ENCODE measurements around the gene CCK. TPM values are rescaled to one million over a fixed set of nuclear protein-coding genes. Genes with fewer than 3 reads are reported as not detected.
"Not testable (repeated sequence)": the region's sequence is repeated elsewhere in the genome, so short reads cannot be mapped to it uniquely, and the experiment has no call there.

Gene CCK, protein sequence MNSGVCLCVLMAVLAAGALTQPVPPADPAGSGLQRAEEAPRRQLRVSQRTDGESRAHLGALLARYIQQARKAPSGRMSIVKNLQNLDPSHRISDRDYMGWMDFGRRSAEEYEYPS
- not detected in 2 replicates for total RNA-seq (2014; rRNA removed; shearing (Covaris generic))

DNA sequence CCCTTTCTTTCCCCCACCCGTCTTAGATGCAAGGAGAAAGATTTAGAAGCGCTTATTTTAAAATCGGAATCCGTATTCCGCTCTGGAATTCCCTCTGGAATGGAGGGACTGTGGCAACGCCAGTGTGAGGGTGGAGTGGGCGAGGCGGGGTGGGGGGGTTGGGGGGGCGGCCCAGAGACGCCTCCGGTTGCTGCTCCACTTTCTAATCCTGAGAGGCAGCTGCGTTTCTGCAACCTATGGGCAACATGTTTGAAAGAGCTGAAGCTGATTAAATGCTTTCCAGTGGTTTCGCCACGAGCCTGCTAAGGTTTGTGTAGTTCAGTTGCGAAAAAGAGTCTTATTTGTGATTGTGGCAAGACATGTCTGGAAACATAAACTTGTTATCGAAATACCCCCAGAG, at the start of gene CCK:
TSS of gene CCK (minus strand) at position 101 of the 400 bp plus-strand sequence. CDS start 2,555 bp downstream, outside the sequence.
- DNase-seq (ENCODE audit: low read depth), result no peak

DNA sequence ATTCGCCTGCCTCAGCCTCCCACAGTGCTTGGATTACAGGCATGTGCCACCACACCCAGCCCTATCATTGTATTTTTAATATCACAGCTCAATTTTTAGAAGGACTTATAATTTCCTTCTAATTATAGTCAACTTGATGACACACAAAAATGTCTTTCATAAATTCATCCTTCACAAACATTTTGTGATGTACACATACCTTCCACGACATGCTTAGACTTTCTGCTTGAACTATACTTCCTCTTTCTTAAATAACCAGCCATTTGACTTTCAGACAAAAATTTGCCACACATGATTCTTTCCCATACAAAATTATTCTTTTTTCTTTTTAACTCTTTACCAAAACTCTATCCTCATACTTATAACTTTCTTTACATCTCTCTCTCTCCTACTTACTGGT, 48.4 kb upstream of the CCK start:
- DNase-seq (ENCODE audit: low read depth), result peak; percentile 1

DNA sequence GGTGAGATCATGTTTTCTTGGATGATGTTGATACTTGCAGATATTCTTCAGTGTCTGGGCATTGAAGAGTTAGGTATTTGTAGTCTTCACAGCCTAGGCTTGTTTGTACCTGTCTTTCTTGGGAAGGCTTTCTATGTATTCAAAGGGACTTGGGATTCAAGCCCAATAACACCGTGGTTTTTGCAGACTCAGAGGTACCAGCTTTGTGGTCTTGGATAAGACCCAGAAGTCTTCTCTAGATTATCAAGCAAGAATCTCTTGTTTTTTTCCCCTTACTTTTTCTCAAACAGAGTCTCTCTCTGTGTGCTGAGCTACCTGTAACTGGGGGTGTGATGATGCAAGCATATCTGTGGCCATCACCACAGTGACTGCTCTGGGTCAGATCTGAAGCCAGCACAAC, 42.7 kb upstream of the CCK start:
- no peak for DNase-seq (ENCODE audit: low read depth)

DNA sequence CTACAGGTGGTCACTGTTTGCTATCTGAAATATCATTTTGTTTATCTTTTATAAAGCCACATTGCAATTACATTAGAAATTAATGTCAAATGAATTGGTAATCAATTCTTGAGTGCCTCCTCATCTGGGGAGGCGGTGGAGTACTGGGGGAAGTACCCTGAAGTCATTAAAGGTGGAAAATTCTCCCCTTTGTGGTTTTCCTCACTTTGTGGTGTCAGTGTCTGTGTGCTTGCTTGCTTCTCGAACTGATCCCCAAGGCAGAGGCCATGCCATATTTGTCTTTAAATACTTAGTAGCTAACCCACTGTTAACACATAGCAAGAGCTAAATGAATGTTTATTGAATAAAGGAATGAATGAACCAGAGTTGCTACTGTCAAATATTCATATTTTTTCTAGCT, 40.5 kb upstream of the CCK start:
- no peak for DNase-seq (ENCODE audit: low read depth)

DNA sequence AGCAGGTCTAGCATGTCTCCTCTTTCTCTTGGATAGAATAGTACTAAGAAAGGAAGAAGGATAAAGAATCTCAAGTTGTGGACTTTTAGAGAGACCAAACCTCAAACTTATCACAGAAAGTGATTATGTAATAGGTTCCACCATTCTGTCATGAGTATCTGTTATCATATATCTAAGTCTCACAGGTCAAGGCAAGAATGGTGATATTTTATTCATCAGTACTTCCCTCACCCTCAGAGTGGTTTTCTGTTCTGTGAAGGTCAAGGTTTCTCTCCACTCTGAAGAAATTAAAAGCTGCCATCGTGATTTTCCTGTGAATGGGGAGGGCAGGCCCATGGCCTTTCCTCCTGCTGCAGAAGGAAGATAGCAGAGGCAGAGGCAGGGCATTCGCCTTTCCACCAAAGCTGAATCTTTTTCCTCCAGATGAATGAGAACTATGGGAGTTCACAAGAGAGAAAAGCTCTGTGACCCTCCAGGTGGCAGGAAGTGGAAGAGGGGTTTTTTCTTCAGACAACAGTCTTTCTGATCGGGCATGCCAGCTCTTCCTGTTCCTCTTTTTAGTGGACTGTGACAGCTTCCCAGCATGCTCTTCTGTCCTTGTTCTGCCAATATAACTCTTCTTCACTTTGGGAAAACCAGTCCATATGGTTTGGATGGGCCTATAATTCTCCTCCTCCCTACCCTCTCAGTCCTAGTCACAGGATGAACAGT, 37.1 kb upstream of the CCK start:
- no peak for DNase-seq (ENCODE audit: low read depth)

DNA sequence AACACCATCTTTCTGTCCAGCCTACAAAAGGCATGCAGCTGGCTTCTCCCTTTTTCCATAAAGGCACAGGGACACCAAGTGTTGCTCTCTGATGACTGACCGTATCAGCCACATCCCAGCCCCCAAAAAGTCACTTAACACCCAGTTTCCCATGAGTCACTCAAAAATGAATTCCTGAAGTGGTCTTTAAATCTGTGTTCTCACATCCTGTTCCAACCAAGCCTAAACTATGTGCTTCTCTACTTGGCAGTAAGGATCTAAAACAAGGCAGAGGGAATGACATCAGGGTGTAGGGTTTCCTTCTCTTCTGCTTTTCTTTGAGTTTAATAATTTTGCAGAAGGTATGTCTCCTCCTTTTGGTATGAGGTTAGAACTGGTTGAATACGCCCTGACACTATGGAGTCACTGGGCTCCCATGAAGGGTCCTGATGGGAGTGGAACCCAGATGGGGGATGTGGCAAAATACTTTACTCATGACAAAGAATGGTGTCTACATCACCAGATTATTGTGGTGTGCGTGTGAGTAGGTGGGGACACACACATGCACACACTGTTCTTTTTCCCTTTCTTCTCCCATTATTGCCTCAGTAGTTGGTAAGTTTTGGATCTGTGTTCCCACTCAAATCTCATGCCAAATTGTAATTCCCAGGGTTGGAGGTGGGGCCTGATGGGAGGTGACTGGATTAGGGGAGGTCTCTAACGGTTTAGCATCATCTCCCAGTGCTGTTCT, 35.6 kb upstream of the CCK start:
- DNase-seq (ENCODE audit: low read depth), result peak; percentile 0

DNA sequence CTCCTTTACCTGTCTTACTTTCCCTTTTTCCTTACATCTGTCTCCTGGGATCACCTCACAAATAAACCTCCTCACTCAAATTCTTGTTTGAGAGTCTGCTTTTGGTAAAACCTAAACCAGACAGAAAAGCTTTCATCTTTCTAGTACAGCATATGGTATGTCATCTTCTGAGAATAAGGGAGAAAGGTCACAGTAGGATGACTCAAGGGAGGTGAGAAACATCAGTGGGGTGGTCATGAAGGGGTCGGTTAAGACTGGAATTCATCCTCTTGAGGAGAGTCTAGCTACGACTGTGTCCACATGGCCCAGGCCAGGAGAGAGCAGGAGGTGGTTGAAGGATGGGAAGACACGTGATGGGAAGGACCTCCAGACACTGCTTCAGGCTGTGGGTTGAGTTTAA, 34.8 kb upstream of the CCK start:
- DNase-seq (ENCODE audit: low read depth), result no peak

DNA sequence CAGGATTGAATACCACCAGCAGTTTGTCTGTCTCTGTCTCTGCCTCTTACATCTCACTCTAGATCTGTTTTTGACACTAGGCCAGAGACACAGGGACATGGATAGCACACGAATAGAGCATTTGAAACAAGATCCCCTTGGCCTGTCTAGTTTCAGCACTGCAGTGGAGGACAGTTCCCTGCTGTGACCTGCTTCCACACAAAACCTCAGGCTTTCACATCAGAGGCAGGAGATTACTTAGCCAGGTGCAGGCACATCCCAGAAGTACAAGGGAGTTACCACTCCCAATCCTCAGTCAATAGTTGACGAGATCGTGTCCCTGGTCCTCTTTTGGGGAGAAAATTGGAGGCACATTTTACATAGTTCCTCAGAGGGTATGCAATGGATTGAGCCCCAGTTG, 34.0 kb upstream of the CCK start:
- DNase-seq (ENCODE audit: low read depth), result peak; percentile 11

DNA sequence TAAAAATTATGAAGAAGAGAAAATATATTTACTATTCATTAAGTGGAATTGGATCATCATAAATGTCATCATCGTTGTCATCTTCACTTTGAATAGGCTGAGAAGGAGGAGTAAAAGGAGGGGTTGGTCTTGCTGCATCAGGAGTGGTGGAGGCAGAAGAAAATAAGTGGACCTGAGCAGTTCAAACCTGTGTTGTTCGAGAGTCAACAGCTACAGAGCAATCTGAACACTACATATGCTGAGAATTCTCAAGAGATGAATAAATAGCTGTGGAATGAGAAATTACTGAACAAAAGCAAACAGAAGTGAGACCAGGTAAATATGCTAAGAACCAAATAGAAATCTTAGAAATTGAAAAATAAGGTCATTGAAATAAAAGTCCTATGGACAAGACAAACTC, 32.3 kb upstream of the CCK start:
- DNase-seq (ENCODE audit: low read depth), result no peak

DNA sequence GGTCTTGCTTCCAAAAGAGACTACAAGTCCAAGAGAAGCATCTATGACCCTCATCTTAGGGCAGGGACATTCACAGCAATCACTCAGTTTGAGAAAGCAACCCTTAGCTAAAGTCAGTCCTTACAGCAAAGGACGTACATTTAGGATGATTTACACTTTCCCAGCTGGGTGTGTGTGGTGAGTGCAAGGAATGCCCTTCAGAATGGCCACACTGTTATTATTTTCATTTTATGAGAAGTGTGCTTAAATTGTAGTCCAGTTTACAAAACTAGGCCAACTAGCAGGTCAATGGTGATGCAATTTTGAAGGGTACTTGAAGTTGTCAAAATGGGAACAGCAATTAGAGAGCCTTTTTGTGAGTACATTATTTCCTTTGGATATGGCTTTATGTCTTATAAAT, 26.0 kb upstream of the CCK start:
- DNase-seq (ENCODE audit: low read depth), result no peak

DNA sequence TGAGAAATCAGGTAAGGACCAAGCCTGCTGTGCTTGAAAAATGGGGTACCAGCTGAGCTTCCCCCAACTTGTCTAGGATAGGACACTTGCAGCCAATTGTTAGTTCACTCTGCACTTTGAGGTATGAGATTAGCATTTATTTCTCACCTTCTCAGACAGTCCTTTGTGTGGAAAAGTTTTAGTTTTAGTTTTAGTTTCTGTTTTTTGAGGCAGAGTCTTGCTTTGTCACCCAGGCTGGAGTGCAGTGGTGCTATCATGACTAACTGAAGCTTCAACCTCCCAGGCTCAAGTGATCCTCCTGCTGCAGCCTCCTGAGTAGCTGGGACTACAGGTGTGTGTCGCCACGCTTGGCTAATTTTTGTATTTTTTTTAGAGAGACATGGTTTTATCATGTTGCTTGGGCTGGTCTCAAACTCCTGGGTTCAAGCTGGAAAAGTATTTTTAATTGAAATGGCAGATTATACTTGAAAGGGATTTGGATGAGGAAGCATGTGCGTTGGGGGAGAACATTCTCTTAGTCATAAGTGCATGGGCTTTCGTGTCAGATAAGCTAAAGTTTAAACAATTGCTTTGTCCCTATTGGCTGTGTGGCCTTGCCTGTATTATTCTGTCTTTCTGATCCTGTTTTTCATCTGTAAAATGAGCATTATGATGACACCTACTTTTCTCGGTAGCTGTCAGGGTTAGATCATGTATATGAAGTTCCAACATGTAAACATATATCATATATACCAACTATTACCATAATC, 25.2 kb upstream of the CCK start:
- no peak for DNase-seq (ENCODE audit: low read depth)

DNA sequence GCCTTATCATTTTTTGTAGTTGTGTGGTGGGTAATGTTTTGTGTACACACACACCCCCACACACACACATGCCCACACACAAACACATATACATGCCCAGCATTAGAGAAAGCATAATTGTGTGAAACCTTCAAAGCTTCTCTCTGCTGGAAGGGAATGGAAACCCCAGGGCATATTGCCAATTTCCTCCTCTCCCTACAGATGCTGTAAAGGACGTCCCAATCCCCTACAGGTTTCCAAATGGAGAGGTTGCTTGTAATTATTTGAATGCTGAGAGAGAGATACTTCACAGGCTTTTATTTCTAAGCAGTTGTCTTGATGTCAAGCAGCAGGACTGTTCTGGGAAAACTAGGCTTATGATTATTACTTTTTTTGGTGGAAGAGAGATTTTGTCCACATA, 23.0 kb upstream of the CCK start:
- DNase-seq (ENCODE audit: low read depth), result no peak

DNA sequence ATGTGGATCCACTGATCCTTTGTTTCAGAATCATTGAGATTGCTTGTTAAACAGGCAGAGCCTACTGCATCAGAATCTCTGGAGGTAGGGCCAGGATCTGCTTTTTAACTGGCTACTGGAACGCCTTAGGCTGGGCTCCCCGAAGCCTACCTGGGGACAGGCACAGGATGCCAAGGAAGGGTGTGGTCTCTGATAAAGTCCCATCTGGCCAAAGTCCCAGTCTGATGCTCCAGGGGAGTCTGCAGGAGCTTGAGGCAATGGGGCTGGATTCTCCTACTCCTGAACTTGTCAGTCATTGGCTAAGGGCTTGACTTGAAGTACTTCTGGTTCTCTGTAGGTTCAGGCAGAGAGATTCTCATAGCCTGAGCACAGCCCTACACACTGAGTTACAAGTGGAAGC, 22.4 kb upstream of the CCK start:
- DNase-seq (ENCODE audit: low read depth), result no peak

DNA sequence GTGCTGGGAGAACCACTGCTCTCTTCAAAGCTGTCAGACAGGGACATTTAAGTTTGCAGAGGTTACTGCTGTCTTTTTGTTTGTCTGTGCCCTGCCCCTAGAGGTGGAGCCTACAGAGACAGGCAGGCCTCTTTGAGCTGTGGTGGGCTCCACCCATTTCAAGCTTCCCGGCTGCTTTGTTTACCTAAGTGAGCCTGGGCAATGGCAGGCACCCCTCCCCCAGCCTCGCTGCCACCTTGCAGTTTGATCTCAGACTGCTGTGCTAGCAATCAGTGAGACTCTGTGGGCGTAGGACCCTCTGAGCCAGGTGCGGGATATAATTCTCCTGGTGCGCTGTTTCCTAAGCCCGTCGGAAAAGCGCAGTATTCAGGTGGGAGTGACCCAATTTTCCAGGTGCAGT, 21.4 kb upstream of the CCK start:
- not testable (repeated sequence) for DNase-seq (ENCODE audit: low read depth)

DNA sequence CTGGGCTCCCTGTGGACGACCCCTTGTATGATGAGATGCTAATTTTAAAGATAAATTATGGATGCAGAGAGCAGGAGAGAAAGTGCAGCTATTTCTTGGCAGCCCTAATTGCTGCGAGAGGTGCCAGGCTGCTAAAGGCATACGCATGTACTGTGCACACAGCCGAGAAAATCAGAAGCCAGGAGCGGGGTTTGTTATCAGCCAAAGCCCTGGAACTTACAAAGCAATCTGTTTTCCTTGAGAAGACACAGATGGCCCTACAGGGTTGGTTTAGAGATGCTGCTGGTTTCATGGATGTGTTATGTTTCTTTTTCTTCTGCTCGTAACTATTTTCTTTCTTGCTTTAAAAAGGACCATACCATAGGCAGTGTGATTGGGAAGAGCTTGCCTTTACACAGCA, 11.7 kb upstream of the CCK start:
- DNase-seq (ENCODE audit: low read depth), result no peak

DNA sequence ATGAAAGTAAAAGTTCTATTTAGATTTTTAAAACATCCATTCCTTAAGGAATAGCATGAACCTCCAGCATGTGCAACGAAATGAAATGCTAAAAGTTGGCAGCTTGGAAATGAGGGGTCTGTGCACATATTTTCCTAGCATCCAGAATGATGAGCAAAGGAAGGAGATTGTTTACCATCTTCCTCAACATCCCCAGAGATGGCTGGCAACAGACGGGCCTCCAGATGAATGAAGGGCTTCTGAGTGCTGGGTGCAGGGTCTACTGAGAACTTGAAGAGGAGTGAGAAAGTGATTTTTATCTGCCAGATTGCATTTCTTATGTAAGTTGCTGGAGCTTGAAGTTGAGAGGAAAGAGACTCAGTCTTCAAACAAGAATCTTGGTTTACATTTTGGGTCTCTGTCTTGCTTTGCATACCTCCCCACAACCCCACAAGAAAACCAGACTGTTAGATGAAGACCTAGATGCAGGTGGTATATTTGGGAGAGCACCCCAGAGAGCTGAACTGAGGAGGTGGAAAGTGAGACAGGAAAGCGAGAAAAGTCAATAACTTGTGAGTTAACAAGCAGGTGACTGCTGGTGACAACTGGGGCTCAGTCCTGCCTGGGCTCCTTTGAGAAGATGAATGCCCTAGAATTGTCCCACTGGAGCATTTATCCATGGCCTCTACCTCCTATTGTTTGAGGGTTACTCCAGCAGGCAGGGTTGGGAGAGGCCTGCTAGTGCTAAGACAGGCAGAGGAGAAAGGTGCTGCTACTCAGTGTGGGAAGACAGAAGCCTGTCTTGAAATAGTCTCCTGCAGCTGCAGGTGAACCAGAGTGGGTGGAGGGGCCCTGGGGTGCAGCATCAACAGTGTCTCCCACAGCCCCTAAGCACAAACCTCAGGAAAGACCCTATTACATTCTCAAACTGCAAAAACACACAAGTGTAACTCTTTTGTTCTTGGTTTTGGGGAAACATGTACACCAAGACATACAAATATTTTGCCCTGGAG, 10.5 kb upstream of the CCK start:
- DNase-seq (ENCODE audit: low read depth), result no peak

DNA sequence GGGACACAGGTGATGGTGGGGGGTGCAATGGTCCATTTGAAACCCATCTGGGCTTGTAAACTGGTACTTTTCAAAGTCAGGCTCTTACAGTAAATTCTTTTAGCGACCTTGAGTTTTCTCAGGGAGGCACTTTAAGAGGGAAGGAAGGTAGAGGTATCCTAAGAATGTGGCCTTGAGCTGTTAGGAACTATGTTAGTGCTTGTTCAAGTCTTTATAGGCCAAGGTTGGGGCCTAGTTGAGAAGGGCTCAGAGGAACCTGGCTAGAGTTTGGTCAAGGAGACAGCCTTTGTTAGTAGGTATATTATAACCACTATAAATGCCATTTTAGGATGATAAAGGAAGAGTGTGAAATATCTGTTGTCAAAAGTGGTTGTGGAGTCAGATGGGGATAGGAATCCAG, 9.2 kb upstream of the CCK start:
- no peak for DNase-seq (ENCODE audit: low read depth)

DNA sequence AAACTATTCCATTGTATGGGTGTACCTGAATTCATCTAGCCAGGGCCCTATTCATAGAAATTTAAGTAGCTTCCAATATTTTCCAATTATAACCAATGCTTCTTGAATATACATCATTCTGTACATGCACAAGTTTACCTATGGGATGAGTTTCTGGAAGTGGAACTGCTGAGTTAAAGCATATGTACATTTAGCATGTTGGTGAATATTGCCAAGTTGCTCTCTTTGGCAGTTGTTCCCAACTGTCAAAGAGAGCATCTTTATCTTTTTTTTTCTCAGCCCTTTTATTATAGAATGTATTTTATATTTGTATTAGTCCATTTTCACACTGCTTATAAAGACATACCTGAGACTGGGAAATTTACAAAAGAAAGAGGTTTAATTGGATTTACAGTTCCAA, 8.3 kb upstream of the CCK start:
- DNase-seq (ENCODE audit: low read depth), result no peak

DNA sequence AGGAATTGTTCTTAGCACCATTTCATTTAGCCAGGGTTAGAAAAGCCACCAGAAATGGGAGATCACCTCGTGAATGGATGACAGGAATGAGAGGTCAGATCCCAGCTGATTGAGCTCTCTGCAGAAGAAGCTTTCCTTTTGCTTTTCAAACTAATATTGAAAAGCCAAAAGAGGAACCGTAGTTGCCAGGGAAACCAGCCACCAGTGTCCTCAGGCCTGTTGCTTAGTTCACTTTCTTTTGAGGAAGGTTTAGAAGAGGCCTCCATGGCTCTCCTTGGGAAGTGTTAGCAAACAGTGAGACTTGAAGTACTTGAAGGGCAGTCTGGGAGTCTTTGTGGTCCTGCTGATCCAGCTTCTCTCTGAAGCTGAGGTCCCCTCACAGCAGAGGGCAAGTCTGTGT, 7.4 kb upstream of the CCK start:
- no peak for DNase-seq (ENCODE audit: low read depth)

DNA sequence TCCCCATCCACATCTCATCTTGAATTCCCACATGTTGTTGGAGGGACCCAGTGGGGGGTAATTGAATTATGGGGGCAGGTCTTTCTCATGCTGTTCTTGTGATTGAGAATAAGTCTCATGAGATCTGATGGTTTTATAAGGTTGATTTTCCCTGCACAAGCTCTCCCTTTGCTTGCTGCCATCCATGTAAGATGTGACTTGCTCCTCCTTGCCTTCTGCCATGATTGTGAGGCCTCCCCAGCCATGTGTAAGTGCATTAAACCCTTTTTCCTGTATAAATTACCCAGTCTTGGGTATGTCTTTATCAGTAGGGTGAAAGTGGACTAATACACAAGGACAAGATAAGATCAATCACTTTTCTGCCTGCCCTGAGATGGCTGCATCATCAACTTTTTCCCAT, 5.8 kb upstream of the CCK start:
- DNase-seq (ENCODE audit: low read depth), result no peak

DNA sequence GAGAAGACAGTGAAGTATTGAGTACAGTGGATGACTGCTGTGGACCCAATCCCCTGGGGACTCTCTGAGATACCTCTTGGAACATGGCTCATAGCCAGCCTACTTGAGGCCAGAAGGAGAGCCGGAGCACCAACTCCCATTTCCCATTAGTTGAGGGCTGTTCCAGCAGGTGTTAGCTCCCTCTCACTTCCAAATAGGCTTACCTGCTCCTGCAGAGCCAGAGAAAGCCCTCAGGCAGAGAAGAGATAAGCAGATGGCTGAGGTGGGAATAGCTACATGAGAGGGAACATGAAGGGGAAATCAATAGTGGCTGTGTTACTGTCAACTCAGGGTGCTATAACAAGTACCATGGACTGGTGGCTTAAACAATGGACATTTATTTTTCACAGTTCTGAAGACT, 4.6 kb upstream of the CCK start:
- no peak for DNase-seq (ENCODE audit: low read depth)
